D341Med (cell line): ENCODE results near the gene TMSB15C.

Experiments
- DNase-seq: peaks from one replicate; pipeline ENCODE4 v3.0.0; 2012; ENCODE audit warnings: low spot score

Gene TMSB15C

GRCh38 chrX:104045642-104046041 is 30.4 kb downstream of the TMSB15C start:
- no peak for DNase-seq

GRCh38 chrX:104041003-104041402 is 35.0 kb downstream of the TMSB15C start:
- no peak for DNase-seq

GRCh38 chrX:104039689-104040505 is 36.1 kb downstream of the TMSB15C start, which contains the start of gene H2BW2:
TSS of gene H2BW2 (plus strand) at chrX:104039956. CDS start at chrX:104039995, 39 bp downstream.
- no peak for DNase-seq
